Astrocyte (in vitro differentiated cells and primary cell): ENCODE data around the gene EVL. TPM values are rescaled to one million over a fixed set of nuclear protein-coding genes. Genes with fewer than 3 reads are reported as not detected.

Experiments
- DNase-seq: peaks from one replicate; pipeline ENCODE4 v3.0.0-alpha.2; 2010; ENCODE audit warnings: low read depth
- FAIRE-seq: peaks from 2 replicates; lab custom pipeline; 2011; peaks lifted over from hg19 to GRCh38; lab: Jason Lieb, UNC
- H2AFZ ChIP-seq: 2 replicates; pipeline ENCODE4 v1.6.0; 2012; ENCODE audit warnings: low read depth, low read length, inconsistent platforms
- H3K27ac ChIP-seq: 2 replicates; pipeline ENCODE4 v1.5.1; 2011; ENCODE audit warnings: low read depth, low read length, inconsistent platforms
- H3K27me3 ChIP-seq: 2 replicates; pipeline ENCODE4 v1.6.0; 2011; ENCODE audit warnings: low read length, inconsistent platforms; ENCODE audit not compliant: insufficient read depth
- H3K36me3 ChIP-seq: 2 replicates; pipeline ENCODE4 v1.5.1; 2011; ENCODE audit warnings: low read length, inconsistent platforms; ENCODE audit not compliant: insufficient read depth
- H3K4me1 ChIP-seq: 2 replicates; pipeline ENCODE4 v1.5.1; 2011; ENCODE audit warnings: low read length, inconsistent platforms; ENCODE audit not compliant: insufficient read depth
- H3K4me2 ChIP-seq: 2 replicates; pipeline ENCODE4 v1.6.0; 2012; ENCODE audit warnings: low read length, inconsistent platforms
- H3K4me3 ChIP-seq: 2 replicates; pipeline ENCODE4 v1.5.1; 2011; ENCODE audit warnings: low read depth, mild to moderate bottlenecking, low read length, inconsistent platforms; ENCODE audit not compliant: insufficient read depth
- H3K79me2 ChIP-seq: 2 replicates; pipeline ENCODE4 v1.6.0; 2012; ENCODE audit warnings: mild to moderate bottlenecking, low read length, inconsistent platforms; ENCODE audit not compliant: insufficient read depth
- H3K9ac ChIP-seq: 2 replicates; pipeline ENCODE4 v1.6.0; 2012; ENCODE audit warnings: mild to moderate bottlenecking, low read length, inconsistent platforms
- H3K9me3 ChIP-seq: 2 replicates; pipeline ENCODE4 v1.5.1; 2012; ENCODE audit warnings: low read depth, mild to moderate bottlenecking, low read length, inconsistent platforms; ENCODE audit not compliant: insufficient read depth
- H4K20me1 ChIP-seq: 2 replicates; pipeline ENCODE4 v1.6.0; 2012; ENCODE audit warnings: low read length, inconsistent platforms; ENCODE audit not compliant: insufficient read depth
- H3K27ac Mint-ChIP-seq: one replicate; pipeline ENCODE4 v1.8.0; 2021; ENCODE audit warnings: mild to moderate bottlenecking, mixed read lengths; ENCODE audit not compliant: unreplicated experiment
- H3K27me3 Mint-ChIP-seq: one replicate; pipeline ENCODE4 v1.8.0; 2021; ENCODE audit warnings: low read depth, mixed read lengths; ENCODE audit not compliant: unreplicated experiment
- H3K36me3 Mint-ChIP-seq: one replicate; pipeline ENCODE4 v1.8.0; 2021; ENCODE audit warnings: low read depth, mixed read lengths; ENCODE audit not compliant: unreplicated experiment
- H3K4me1 Mint-ChIP-seq: one replicate; pipeline ENCODE4 v1.8.0; 2021; ENCODE audit warnings: low read depth, mixed read lengths; ENCODE audit not compliant: unreplicated experiment
- H3K4me3 Mint-ChIP-seq: one replicate; pipeline ENCODE4 v1.8.0; 2021; ENCODE audit warnings: mild to moderate bottlenecking, moderate library complexity, mixed read lengths; ENCODE audit not compliant: unreplicated experiment
- H3K9me3 Mint-ChIP-seq: one replicate; pipeline ENCODE4 v1.8.0; 2021; ENCODE audit warnings: mild to moderate bottlenecking, mixed read lengths; ENCODE audit not compliant: unreplicated experiment
- CTCF ChIP-seq: IDR thresholded peaks from 2 replicates; pipeline ENCODE4 v1.5.1; 2011; ENCODE audit warnings: low read depth, mild to moderate bottlenecking, inconsistent platforms, low read length, moderate library complexity; ENCODE audit not compliant: insufficient read depth
- EZH2 ChIP-seq: IDR thresholded peaks from 2 replicates; pipeline ENCODE4 v1.6.1; 2012; ENCODE audit warnings: mild to moderate bottlenecking, low read length, inconsistent platforms; ENCODE audit not compliant: insufficient read depth
- total RNA-seq: library from RNA; stranded (reverse); gene quantifications from 2 replicates; pipeline ENCODE4 v1.2.1, GENCODE V29; 2021

Gene EVL
- total RNA-seq, 1 donor from 2014 or later: 48.9 TPM

- FAIRE-seq: no peak
Observed at GRCh38 chr14:100117026-100117425, 51.8 kb downstream of the EVL start.

DNA sequence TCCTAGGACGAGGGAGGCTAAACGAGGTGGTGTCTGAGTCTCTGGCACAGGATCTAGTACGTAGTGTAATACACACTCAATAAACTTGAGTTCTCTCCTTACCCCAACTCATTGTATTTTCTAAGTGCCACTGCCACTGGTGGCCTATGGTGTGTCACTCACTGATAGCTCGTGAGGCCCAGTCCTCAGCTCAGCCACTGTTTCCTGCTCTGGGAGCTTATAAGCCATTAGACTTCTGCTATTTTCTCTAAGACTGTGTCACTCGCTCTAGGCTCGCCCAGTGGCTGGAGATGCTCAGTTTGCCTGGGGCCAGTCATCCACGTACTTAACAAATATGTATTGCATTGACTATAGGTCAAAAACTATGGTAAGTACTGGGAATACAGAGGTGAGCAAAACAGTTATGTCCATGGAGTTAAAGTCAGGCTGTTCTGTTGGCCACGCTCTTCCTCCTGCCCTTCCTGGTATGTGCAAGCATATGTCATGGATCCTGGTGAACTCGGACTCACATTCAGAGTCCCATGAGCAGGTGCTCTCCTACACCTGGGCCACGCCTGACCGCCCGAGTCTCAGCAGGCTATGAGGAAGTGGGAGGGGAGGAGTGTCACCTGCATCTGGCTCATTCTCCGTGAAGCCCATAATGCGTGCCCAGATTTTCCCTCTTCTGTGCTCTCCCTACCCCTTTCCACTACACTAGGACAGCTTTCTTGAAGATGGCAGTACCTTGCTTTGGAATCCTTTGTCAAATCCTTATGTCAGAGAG, 52.6 kb downstream of the EVL start:
- H3K79me2 ChIP-seq: no peaks in the 10 kb centered on the region
- H3K9me3 ChIP-seq: no peaks in the 10 kb centered on the region
- H3K4me3 ChIP-seq: no peak overlapping the region
- Mint-ChIP-seq H3K4me1 (peaks cover 7% of the 10 kb centered on the region), H3K4me3 (no peak overlapping the region), H3K9me3 (no peaks in the 10 kb centered on the region), H3K27me3 (no peaks in the 10 kb centered on the region), H3K27ac (no peak overlapping the region), H3K36me3 (peaks cover 15% of the 10 kb centered on the region)
- H3K9ac ChIP-seq: no peak overlapping the region
- no peaks in the 10 kb centered on the region for H3K27me3 ChIP-seq
- no peak for TF ChIP-seq CTCF
- no peak for TF ChIP-seq EZH2
- DNase-seq: no peak
- FAIRE-seq: no peak
- H3K27ac ChIP-seq: no peak overlapping the region
- peaks cover 31% of the 10 kb centered on the region for H4K20me1 ChIP-seq
- H3K36me3 ChIP-seq: no peaks in the 10 kb centered on the region
- H2AFZ ChIP-seq: no peak overlapping the region
- peaks cover 2% of the 10 kb centered on the region for H3K4me1 ChIP-seq
- H3K4me2 ChIP-seq: no peak overlapping the region

More at GRCh38 chr14:100117026-100117425, 51.8 kb downstream of the EVL start:
- H3K9ac ChIP-seq: no peak overlapping the region
- H3K27ac Mint-ChIP-seq: no peak overlapping the region
- no peak overlapping the region for H2AFZ ChIP-seq
- H3K36me3 Mint-ChIP-seq: peaks cover 15% of the 10 kb centered on the region
- no peak overlapping the region for H3K27ac ChIP-seq
- H3K4me3 ChIP-seq: no peak overlapping the region
- no peaks in the 10 kb centered on the region for H3K27me3 ChIP-seq
- no peaks in the 10 kb centered on the region for H3K9me3 ChIP-seq
- H3K27me3 Mint-ChIP-seq: no peaks in the 10 kb centered on the region
- peaks cover 36% of the 10 kb centered on the region for H4K20me1 ChIP-seq
- H3K4me2 ChIP-seq: no peak overlapping the region
- no peak for DNase-seq
- no peaks in the 10 kb centered on the region for H3K79me2 ChIP-seq
- peaks cover 2% of the 10 kb centered on the region for H3K4me1 ChIP-seq
- H3K4me1 Mint-ChIP-seq: peaks cover 15% of the 10 kb centered on the region
- no peak overlapping the region for H3K4me3 Mint-ChIP-seq
- TF ChIP-seq CTCF: no peak
- no peak for TF ChIP-seq EZH2
- H3K9me3 Mint-ChIP-seq: no peaks in the 10 kb centered on the region
- H3K36me3 ChIP-seq: no peaks in the 10 kb centered on the region

DNA sequence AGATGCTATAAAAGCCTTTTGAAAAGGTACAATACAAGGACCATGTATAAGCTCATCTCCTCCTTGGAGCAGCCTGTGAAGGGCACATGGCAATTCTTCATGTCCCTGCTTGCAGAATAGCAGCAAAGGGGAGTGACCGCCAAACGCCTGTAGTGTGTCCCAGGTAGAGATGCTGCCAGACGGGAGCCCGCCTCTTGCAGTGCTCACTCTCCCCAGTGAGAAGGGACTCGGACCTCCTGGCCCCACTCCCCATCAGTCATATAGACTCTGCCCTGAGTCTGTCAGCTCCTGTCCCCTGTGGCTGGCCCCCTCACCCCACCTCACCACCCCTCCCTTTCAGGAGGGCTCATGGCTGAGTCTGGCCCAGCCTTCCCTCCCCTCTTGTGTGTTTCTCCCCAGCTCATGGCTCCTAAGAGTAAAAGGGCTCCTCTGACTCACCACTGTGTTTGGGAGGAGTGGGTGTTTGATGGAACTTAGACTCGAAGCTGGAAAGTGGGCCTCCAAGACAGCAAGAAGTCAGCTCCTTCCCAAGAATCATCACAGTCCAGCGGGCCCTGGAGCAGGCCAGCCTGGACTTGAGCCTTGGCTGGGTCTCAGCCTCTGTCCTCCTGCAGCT, 53.3 kb downstream of the EVL start:
- Histone ChIP-seq H3K4me1 (no peaks in the 10 kb centered on the region), H4K20me1 (peaks cover 27% of the 10 kb centered on the region), H3K4me3 (no peak overlapping the region), H3K36me3 (no peaks in the 10 kb centered on the region), H2AFZ (no peak overlapping the region), H3K27me3 (no peaks in the 10 kb centered on the region), H3K9ac (no peak overlapping the region), H3K4me2 (no peak overlapping the region), H3K79me2 (no peaks in the 10 kb centered on the region), H3K9me3 (no peaks in the 10 kb centered on the region), H3K27ac (no peak overlapping the region)
- DNase-seq (no peak), FAIRE-seq (no peak)
- TF ChIP-seq EZH2 (no peak), CTCF (no peak)
- Mint-ChIP-seq H3K36me3 (peaks cover 18% of the 10 kb centered on the region), H3K4me1 (peaks cover 5% of the 10 kb centered on the region), H3K27ac (no peak overlapping the region), H3K9me3 (no peaks in the 10 kb centered on the region), H3K4me3 (peak overlapping the region; percentile 35), H3K27me3 (no peaks in the 10 kb centered on the region)
